ENCODE measurements around the gene NPPA.

Gene NPPA

DNA sequence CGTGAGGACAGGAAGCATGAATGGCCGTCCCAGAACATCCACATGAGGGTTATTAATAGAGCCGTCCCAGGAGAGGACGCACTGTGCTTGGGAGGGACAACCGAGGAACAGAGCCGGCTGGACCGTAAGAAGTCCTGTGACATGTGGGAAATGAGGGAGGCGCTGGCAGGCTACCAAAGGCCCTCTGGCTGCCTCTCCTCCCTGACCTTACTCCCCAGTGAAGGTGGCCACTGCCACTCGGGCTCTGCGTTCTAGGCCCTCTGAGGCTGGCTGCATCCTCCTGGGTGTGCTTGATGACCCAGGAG lies 26.6 kb upstream of the NPPA start:
- no peak for DNase-seq (ENCODE audit: low read depth)

DNA sequence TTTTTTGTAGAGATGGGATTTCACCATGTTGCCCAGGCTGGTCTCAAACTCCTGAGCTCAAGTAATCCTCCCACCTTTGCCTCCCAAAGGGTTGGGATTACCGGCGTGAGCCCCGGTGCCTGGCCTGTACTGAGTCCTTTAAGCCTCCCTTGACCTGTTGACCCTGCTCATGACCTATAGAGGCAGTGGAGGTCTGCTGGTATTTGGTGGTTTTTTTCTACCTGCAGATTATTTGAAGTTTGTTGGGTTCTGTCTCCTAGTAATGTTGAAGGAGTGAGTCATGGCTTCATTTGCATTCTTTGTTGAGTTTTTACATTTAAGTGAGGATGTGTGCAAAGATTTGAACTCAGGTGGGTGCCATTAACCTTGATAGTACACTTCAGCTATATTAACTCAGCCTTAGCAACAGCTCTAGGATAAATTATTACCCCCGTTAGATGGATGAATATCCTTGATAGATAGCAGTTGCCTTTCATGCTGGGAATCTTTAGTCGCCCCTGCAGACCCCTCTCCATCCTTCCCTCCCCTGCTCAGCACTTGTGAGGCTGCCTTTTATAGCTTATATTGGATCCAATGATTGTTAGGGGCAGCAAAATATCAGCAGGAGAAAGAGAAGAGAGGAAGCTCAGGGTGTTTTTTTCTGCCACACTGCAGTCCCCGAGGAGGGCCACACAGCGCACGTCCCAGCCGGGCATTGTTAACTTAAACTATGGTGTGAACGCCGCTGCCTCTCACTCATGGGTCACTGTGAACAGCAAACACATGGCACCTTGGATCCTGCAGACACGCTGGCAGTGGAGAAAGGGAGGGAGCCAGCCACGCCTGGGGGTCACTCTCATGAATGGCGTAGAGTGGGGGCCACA lies 26.0 kb upstream of the NPPA start:
- no peak for DNase-seq (ENCODE audit: low read depth)

DNA sequence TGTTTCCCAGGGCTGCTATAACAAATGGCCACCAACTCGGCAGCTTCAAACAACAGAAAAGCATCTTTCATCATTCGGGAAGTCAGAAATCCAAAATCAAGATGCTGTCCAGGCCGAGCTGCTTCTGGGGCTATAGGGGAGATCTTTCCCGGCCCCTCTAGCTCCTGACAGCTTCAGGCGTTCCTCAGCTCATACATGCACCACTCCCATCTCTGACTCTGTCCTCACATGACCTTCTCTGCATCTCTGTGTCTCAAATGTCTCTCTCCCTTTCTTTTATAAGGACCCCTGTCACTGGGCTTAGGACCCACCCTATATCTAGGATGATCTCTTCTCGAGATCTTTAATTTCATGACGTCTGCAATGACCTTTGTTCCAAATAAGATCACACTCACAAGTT lies 25.0 kb upstream of the NPPA start:
- DNase-seq (ENCODE audit: low read depth): no peak

DNA sequence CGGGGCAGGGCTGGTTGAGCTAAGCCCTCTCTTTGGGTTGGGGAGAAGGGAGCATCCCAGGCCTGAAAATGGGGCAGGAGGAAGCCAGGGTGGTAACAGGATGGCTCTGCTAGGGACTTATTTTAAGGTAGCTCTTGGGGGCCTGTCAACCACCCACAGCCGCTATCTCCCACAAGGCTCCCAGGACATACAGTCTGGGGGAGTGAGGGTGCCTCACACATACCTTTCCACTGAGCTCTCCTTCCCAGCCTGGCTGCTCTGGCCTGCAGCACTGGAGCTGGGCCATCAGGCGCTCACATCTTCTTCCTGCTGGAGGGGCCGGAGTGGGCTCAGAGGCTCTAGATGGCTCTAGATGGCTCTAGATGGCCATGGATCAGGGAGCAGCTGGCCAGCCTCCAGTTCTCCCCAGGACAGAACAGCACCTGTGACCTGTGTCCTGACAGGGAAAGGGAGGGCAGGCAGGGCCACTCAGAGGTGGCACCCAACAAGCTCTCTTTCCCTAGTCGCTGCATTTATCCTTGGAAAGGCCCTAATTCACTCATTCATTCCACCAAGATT lies 22.1 kb upstream of the NPPA start:
- no peak for DNase-seq (ENCODE audit: low read depth)

DNA sequence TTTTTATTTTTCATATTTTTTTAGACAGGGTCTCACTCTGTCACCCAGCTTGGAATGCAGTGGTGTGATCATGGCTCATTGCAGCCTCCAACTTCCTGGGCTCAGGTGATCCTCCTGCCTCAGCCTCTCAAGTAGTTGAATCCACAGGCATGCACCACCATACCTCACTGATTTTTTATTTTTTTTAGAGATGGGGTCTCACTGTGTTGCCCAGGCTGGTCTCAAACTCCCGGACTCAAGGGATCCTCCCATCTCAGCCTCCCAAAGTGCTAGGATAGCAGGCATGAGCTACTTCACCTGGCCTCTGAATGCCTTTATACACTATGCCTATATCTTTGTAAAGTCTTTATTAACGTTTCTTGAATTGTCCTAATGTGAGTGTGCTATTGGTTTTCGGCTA lies 21.5 kb upstream of the NPPA start:
- no peak for DNase-seq (ENCODE audit: low read depth)

DNA sequence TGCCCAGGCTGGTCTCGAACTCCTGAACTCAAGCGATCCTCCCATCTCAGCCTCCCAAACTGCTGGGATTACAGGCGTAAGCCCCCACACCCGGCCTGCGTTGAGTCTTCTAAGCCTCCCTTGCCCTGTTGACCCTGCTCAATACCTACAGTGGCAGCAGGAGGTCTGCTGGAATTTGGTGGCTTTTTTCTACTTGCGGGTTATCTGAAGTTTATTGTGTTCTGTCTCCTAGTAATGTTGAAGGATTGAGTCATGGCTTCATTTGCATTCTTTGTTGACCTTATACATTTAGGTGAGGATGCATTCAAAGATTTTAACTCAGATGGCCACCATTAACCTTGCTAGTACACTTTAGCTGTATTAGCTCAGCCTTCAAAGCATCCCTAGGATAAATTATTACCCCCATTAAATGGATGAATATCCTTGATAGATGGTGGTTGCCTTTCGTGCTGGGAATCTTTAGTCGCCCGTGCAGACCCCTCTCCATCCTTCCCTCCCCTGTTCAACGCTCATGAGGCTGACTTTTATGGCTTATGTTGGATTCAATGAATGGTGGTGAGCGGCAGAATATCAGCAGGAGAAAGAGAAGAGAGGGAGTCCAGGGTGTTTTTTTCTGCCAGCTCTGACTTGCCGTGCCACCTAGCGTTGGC lies 20.9 kb upstream of the NPPA start:
- no peak for DNase-seq (ENCODE audit: low read depth)

DNA sequence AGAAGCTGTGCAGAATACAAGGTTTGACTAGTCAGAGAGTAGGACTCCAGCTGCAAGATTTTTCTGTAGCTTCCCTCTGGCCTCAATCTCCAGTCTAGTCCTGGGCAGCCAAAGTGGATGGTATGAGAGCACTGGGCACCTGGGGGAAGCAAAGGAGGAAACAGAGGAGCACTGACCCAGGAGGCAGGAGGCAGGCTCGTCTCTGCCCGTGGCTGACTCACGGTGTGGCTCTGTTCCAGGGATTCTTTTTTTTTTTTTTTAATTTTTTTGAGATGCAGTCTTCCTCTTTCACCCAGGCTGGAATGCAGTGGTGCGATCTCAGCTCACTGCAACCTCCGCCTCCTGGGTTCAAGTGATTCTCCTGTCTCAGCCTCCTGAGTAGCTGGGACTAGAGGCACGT lies 15.3 kb upstream of the NPPA start:
- no peak for DNase-seq (ENCODE audit: low read depth)

DNA sequence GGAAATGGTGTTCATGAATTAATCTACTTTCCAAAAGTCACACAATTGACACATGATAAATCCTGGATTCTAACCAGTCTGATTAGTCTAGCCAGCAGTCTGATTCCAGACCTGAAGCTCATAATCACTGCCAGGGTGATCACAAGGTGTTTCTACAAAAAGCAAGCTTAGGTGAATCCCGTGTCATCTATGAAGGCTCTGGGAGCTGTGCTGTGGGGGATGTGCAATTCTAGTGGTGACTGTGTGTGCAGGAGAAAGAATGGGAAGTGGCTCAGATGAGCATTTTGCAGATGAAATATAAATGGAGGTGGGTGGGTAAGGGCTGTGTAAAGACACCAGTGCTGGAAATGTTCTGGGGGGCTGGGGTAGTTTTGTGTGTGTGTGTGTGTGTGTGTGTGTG lies 13.0 kb upstream of the NPPA start:
- no peak for DNase-seq (ENCODE audit: low read depth)

DNA sequence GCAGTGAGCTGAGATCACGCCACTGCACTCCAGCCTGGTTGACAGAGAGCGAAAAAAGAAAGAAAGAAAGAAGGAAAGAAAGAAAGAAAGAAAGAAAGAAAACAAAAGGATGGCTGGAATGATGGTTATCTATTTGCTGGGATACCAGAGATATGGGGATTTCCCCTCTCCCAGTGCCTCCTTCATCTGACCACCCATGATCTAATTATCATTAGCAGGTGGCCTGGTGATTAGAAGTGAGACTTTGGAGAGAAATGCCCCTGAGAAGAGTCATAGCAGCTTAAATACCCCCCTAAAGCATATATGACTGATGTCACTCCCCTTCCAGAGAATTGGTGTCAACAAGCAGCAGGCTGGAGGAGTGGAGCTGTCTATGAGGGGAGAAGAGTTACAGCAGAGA lies 12.5 kb upstream of the NPPA start:
- DNase-seq (ENCODE audit: low read depth): no peak

DNA sequence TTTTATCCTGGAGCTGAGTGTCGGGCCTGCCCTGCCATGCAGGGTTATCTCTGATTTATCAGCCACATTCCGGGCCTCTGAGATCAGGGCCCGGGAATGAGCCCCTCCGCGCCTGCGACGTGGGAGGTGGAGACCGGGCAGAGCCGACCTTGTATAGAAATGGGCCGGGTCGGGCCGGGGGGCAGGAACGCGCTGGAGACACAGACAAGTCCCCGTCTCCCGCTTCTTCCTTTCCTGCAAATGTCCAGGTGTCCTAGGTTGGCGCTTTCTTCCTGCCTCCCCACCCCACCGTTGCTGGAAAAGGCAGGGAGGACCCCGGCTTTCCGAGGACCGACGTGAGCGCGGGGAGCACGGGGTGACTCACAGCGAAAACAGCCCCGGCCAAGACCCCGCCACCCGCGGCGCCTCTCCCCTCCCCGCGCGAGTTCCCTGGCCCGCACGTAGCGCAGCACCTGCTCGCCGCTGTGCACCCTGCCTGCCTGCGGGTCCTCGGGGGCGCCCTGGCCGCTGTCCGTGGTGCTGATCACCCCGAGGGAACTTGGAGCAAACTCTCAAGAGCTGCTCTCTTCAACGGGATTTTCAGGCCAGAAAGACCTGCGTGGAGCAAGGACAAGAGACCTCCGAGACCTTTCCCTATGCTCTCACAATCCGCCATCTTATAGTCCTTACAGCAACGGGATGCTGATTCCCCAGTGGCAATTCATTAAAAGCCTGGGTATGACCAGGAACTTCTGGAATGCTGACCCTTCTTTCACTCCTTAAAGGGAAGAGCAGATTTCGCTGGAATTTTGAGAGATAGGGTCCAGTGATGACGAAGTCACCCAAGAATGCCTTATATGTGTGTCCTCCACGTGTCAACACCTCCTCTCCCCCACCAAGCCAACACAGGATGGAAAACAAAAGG lies 11.6 kb upstream of the NPPA start:
- peak; percentile 59 for DNase-seq (ENCODE audit: low read depth)

DNA sequence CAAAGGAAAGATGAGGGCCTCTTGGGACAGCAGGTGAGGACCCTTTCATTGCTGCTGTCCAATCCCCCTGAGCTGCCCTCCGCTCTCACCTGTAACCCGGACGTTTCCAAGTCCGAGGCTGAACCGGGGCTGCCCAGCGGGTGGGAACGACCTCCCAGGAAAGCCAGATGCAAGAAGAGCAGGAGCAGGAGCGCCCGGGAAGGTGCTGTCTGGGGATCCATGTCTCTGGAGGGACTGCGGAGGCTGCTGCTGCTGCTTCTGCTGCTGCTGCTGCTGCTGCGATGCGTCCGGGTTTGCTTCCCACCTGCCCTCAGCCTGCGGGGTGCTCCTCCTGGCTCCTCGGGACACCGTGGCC lies 11.0 kb upstream of the NPPA start, which contains the start of gene NPPB:
NPPB (minus strand) TSS at position 333 of the 355 bp plus-strand sequence; CDS start at position 221, 112 bp downstream.
- DNase-seq (ENCODE audit: low read depth): no peak

DNA sequence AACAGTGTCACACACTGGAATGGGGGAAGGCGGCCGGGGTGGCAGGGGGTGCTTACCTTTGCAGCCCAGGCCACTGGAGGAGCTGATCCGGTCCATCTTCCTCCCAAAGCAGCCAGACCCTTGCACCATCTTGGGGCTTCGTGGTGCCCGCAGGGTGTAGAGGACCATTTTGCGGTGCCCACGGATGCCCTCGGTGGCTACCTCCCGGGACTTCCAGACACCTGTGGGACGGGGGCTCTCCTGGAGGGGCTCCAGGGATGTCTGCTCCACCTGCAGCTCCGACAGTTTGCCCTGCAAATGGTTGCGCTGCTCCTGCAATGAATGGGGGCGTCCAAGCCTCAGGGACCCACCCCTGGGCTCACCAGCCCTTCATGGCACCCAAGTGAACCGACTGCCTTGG lies 10.6 kb upstream of the NPPA start:
- DNase-seq (ENCODE audit: low read depth): no peak

DNA sequence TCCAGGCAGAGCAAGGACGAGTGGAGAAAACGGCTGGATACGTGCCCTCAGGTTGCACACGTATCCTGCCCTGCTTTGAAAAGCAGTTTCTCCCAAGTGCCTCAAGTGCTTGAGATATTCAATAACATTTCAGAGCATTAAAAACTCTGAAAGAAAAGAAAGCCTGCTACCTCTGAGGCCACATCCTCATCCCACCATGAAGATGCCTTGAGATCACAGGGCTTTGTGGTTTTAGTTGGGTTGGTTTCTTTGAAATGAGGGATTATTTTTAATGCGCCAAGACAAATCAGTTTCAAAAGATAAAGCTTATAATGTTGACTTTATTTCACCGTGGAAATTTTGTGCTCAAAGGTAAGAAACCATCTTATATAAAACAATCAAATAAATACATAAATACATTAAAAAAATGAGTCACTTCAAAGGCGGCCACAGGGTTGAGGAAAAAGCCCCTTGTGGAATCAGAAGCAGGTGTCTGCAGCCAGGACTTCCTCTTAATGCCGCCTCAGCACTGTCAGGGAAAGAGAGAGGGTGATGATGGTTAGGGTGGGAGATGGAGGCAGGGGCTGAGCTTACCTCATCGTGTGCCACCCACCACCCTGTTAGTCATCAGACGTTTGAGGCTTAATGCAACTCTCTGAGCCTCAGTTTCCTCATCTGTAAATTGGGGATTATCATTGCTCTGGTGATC lies 9.7 kb upstream of the NPPA start:
- DNase-seq (ENCODE audit: low read depth): no peak

DNA sequence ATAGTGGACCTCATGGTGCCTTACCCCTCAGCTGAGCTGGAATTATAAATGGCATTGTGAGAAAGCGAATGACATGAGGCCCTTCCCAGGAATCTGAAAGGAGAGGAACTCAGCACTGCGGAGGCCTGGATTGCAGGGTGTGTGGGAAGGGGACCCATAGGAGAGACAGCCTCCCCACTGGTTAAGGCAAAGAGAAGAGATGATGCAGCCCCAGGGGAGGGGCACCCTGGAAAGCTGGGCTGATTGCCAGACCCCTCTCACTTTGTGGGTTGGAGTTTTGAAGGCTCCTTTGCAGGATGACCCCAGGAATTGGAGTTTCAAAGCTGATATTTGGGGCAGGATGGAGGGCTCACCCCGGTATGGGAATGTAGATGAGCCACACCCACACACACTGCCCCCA lies 9.1 kb upstream of the NPPA start:
- no peak for DNase-seq (ENCODE audit: low read depth)

DNA sequence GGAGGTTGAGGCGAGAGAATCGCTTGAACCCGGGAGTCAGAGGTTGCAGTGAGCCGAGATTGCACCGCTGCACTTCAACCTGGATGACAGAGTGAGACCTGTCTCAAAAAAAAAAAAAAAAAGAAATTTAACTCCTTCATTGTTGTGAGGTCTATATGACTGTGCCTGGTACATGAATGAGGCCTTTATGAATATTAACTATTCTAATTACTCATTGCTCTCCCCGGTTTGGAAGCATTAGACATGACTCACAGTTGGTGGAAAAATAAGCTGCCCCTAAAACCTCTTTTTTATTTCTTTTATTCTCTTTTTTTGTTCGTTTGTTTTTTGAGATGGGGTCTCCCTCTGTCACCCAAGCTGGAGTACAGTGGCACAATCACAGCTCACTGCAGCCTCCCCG lies 7.8 kb upstream of the NPPA start:
- no peak for DNase-seq (ENCODE audit: low read depth)

DNA sequence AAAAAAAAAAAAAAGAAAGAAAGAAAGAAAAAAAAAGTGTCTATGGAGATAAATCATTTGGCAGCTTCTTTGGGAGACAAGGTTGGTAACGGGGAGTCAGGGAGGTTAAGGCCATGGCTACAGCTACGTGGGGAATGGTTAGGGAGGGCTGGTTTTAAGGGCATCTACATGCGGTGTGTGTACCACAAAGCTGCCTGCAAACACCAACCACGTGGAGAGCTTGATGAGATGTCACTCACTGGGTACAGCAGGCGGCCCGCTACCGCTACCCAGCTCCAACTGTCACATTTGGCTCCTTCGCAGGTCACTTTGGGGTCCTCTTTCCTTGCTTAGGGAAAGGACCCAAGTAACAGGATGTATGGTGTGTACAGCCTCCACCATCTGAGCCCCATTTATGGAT lies 6.9 kb upstream of the NPPA start:
- DNase-seq (ENCODE audit: low read depth): no peak

DNA sequence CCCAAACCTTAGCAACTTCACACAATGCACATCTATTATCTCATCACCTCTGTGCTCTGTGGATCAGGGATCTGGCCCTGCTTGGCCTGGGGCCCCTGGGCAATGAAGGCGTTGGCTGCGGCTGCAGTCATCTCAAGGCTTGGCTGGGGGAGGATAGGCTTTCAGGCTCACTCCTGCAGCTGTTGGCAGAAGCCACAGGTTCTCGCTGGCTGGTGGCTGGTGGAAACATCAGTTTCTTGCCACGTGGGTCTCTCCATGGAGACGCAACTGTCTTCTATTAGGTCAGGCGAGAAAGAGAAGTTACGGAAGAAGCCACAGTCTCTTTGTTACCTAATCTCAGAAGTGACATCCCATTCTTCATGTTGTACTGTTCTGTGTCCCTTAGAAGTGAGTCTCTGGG lies 3.6 kb upstream of the NPPA start:
- no peak for DNase-seq (ENCODE audit: low read depth)

DNA sequence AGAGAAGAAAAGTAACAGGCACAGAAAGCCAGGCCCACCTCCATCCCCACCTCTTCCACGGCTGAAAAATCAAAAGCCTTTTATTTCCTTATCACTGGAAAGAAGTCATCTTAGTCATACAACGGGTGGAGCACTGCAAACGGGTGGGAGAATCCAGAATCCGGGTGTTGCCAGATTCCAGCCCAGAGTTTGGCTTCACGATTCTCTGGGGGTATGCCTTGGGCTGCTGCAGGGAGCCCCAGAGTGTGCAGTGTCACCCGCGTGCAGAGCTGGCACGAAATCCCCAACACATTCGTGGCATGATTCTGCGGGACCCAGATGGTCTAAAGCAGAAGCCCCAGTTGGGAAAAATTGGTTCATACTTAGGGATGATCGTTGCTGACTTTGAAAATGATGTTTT lies 2.6 kb upstream of the NPPA start:
- DNase-seq (ENCODE audit: low read depth): no peak

DNA sequence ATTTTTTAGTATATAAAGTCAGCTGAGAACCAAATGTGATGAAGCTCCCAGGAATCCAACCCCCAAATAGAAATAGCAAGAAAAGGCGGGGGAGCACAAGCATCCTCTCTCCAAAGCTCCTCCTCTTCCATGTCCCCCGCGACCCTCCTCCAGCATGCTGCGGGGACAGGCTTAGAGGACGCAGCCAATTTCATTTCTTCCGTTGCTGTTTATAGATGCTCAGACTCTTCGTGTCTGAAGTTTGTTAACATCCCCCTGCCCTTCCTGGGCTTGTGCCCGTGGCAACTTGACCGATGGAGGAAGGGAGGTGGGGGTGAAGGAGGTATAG lies 754 bp upstream of the NPPA start:
- no peak for DNase-seq (ENCODE audit: low read depth)

DNA sequence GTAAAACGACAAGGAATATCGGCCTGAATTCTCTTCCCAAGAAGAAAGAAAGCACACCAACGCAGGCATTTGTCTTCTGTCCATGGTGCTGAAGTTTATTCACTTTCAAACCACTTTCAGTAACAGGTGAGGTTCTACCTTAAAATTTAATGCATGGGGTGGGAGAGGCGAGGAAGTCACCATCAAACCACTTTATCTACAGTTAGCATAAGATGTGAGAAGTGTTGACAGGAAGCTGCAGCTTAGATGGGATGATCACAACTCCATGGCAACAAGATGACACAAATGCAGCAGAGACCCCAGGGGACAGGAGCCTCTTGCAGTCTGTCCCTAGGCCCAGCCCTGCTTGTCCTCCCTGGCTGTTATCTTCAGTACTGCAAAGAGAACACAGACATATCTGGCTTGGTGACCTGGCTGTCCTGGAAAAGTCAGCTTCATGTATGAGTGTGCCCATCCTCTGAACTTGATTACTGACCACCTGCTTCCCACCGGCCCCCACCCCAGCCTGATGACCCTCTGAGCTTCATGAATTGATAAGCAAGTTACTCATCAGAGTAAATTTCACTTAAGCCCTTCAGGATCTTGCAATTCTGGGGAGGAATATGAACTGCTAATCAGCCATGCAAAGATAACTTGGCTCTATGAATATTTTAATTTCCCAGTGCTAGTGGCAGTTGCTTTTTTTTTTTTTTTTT lies 1.8 kb downstream of the NPPA start:
- peak; percentile 31 for DNase-seq (ENCODE audit: low read depth)

Data from amniotic epithelial cell (primary cell).